GM12892 (cell line): ENCODE measurements around the gene ZNF503.

ENCODE experiments used
- POLR2A ChIP-seq: IDR thresholded peaks from 2 replicates; pipeline ENCODE4 v1.6.1; 2011; ENCODE audit warnings: low read depth, low read length, control low read depth
- POLR2AphosphoS5 ChIP-seq: IDR thresholded peaks from 2 replicates; pipeline ENCODE4 v1.6.1; 2011; ENCODE audit warnings: low read depth, low read length, control low read depth
- TAF1 ChIP-seq: IDR thresholded peaks from 2 replicates; pipeline ENCODE4 v1.6.1; 2011; ENCODE audit warnings: low read depth, mild to moderate bottlenecking, control low read depth, low read length, borderline replicate concordance

DNA sequence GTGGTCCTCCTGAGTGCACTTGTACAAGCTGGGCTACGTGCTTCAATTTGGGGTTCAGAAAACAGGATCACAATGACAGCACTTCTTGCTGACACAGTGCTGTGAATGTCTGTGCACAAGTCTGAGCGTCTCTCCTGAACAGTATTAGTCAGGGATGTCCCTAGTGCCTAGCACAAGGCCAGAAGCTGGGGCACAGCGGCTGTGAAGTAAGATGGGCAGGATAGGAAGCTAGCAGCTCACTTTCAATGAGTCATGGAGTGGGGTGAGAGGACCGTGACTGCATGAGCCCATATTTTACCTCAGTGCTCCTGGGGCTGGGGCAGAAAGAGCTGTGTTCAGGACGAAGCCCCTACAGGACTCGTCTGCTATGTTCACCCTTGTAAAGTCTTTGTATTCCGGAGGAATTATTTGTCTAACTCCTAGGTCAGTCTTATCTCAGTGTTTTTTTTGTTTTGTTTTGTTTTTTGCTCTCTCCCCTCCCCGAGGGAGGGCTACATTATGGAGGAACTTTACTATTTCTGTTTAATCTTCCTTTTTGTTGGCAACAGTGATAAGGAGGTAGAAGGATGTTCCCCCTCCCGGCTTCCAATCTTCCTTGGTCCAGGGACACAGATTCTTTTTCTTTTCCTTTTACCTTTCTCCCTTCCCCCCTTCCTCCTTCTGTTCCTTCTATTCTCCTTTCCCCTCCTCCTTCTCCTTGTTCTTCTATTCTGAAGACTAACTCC, 27.0 kb upstream of the ZNF503 start:
- TF ChIP-seq POLR2AphosphoS5 (no peak), TAF1 (no peak), POLR2A (no peak)
